NB4 (cell line): Measurements from ENCODE around the gene TGFA.

Experiments used
- CTCF ChIP-seq: IDR thresholded peaks from one replicate; pipeline ENCODE4 v1.5.1; 2012; ENCODE audit warnings: low read depth, low read length
- MAX ChIP-seq: IDR thresholded peaks from 2 replicates; pipeline ENCODE4 v1.6.1; 2011; ENCODE audit warnings: low read depth, low read length
- POLR2A ChIP-seq: IDR thresholded peaks from 2 replicates; pipeline ENCODE4 v1.6.1; 2011; ENCODE audit warnings: mild to moderate bottlenecking; ENCODE audit not compliant: insufficient read length; ENCODE audit errors: extremely low read depth

GRCh38 chr2:70473101-70473722 lies 80.4 kb downstream of the TGFA start:
- no peak for TF ChIP-seq CTCF
- no peak for TF ChIP-seq MAX
- no peak for TF ChIP-seq POLR2A
